ENCODE data around the gene PKDCC.
"Not testable (repeated sequence)": the region's sequence is repeated elsewhere in the genome, so short reads cannot be mapped to it uniquely, and the experiment has no call there.

PKDCC gene

GRCh38 chr2:42074661-42075060 is 26.8 kb downstream of the PKDCC start:
- Histone ChIP-seq H3K27ac (no peak overlapping the region), H3K36me3 (replicated peaks) (no peaks in the 10 kb centered on the region), H3K4me3 (ENCODE audit: low read depth, low read length) (no peak overlapping the region), H3K27me3 (replicated peaks) (no peaks in the 10 kb centered on the region)
- DNase-seq, result no peak
- TF ChIP-seq CTCF (IDR thresholded peaks at IDR 0.05; ENCODE audit: low read depth, low read length, missing control alignments), result peak; percentile 38
- in situ Hi-C loops (cut with HindIII; ENCODE audit: low pct_ligation_motif_present, low sequenced_read_pairs), result loop anchor here (25.0 kb wide), 1 partner anchor 212 kb away; no protein-coding TSS in a partner anchor

GRCh38 chr2:42076357-42077225 is 28.8 kb downstream of the PKDCC start:
- Histone ChIP-seq H3K27ac (no peak overlapping the region), H3K4me3 (ENCODE audit: low read depth, low read length) (no peak overlapping the region), H3K27me3 (replicated peaks) (no peaks in the 10 kb centered on the region), H3K36me3 (replicated peaks) (no peaks in the 10 kb centered on the region)
- no peak for DNase-seq
- in situ Hi-C loops (cut with HindIII; ENCODE audit: low pct_ligation_motif_present, low sequenced_read_pairs), result loop anchor here (25.0 kb wide), 1 partner anchor 214 kb away; no protein-coding TSS in a partner anchor
- TF ChIP-seq CTCF (IDR thresholded peaks at IDR 0.05; ENCODE audit: low read depth, low read length, missing control alignments), result no peak

GRCh38 chr2:42077343-42077742 is 29.5 kb downstream of the PKDCC start:
- H3K36me3 ChIP-seq (replicated peaks), result no peaks in the 10 kb centered on the region
- DNase-seq, result no peak
- in situ Hi-C loops (cut with HindIII; ENCODE audit: low pct_ligation_motif_present, low sequenced_read_pairs), result loop anchor here (25.0 kb wide), 1 partner anchor 215 kb away; no protein-coding TSS in a partner anchor
- H3K27ac ChIP-seq, result no peak overlapping the region
- no peak overlapping the region for H3K4me3 ChIP-seq (ENCODE audit: low read depth, low read length)
- H3K27me3 ChIP-seq (replicated peaks), result no peaks in the 10 kb centered on the region
- peak; percentile 42 for TF ChIP-seq CTCF (IDR thresholded peaks at IDR 0.05; ENCODE audit: low read depth, low read length, missing control alignments)

- no peaks in the 10 kb centered on the region for H3K36me3 ChIP-seq (replicated peaks)
- no peaks in the 10 kb centered on the region for H3K27me3 ChIP-seq (replicated peaks)
- H3K4me3 ChIP-seq (ENCODE audit: low read depth, low read length), result no peak overlapping the region
- TF ChIP-seq CTCF (IDR thresholded peaks at IDR 0.05; ENCODE audit: low read depth, low read length, missing control alignments), result no peak
- in situ Hi-C loops (cut with HindIII; ENCODE audit: low pct_ligation_motif_present, low sequenced_read_pairs), result loop anchor here (25.0 kb wide), 1 partner anchor 218 kb away; no protein-coding TSS in a partner anchor
- H3K27ac ChIP-seq, result no peak overlapping the region
- no peak for DNase-seq
These were observed 32.0 kb downstream of the PKDCC start for GRCh38 chr2:42079737-42080287.

- H3K4me3 ChIP-seq (ENCODE audit: low read depth, low read length); H3K27me3 ChIP-seq (replicated peaks); H3K27ac ChIP-seq; H3K36me3 ChIP-seq (replicated peaks); DNase-seq: not testable (repeated sequence)
- in situ Hi-C loops (cut with HindIII; ENCODE audit: low pct_ligation_motif_present, low sequenced_read_pairs), result loop anchor here (25.0 kb wide), 1 partner anchor 219 kb away; no protein-coding TSS in a partner anchor
These were observed 33.3 kb downstream of the PKDCC start for GRCh38 chr2:42081151-42081550.

- no peak overlapping the region for H3K27ac ChIP-seq
- TF ChIP-seq CTCF (IDR thresholded peaks at IDR 0.05; ENCODE audit: low read depth, low read length, missing control alignments), result no peak
- no peaks in the 10 kb centered on the region for H3K27me3 ChIP-seq (replicated peaks)
- no peaks in the 10 kb centered on the region for H3K36me3 ChIP-seq (replicated peaks)
- in situ Hi-C loops (cut with HindIII; ENCODE audit: low pct_ligation_motif_present, low sequenced_read_pairs), result loop anchor here (25.0 kb wide), 1 partner anchor 220 kb away; no protein-coding TSS in a partner anchor
- no peak overlapping the region for H3K4me3 ChIP-seq (ENCODE audit: low read depth, low read length)
- DNase-seq, result no peak
These were observed 34.2 kb downstream of the PKDCC start for GRCh38 chr2:42082016-42082415.

Measured in brain microvascular endothelial cell (primary cell).